ENCODE results near the gene PPP4R4.
"Not testable (repeated sequence)": the region's sequence is repeated elsewhere in the genome, so short reads cannot be mapped to it uniquely, and the experiment has no call there.

PPP4R4 gene

DNA sequence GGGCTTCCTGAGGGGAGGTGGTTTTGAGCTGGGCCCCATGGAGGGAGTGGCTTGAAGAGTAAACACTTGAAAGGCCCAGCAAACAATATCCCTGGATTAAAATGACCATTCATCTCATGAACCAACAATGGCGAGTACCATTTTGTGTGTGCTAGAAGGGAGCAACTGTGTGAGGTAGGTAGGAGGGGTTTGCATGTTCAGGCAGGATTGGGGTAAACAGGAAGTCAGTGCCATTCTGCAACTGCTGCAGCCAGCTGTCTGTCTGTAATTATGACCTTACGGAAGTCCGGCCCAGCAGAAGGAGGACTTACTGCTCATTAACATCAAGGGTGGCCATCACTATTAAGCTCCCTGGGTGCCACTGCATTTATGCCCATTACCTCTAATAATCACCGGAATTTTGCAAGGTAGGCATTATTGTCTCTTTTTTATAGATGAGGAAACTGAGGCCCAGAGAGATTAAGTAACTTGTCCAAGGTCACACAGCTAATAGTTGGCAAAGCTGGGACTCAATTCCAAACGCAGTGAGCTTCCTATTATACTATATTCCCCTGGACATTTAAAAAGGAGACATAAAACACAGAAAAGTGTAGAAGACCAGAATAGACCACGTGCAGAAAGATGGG lies 28.1 kb upstream of the PPP4R4 start:
- DNase-seq, result no peak

DNA sequence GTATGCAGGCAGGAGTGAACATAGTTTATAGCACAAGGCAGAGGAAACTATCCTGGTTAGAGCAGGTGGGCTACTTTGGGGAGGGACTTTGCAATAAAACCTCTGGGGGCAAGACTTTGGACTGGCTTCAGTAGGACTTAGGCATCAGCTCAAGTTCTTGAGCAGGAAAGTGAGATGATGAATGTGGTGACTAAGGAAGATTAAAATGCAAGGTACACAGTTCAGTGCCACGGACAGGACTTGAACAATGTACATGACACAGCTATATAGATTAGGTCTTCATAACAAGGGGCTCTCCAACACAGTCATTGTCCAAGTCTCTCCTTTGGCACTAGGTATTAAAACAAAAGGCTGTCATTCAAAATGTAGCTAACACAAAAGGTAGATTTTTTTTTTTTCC lies 21.4 kb upstream of the PPP4R4 start:
- DNase-seq, result no peak

DNA sequence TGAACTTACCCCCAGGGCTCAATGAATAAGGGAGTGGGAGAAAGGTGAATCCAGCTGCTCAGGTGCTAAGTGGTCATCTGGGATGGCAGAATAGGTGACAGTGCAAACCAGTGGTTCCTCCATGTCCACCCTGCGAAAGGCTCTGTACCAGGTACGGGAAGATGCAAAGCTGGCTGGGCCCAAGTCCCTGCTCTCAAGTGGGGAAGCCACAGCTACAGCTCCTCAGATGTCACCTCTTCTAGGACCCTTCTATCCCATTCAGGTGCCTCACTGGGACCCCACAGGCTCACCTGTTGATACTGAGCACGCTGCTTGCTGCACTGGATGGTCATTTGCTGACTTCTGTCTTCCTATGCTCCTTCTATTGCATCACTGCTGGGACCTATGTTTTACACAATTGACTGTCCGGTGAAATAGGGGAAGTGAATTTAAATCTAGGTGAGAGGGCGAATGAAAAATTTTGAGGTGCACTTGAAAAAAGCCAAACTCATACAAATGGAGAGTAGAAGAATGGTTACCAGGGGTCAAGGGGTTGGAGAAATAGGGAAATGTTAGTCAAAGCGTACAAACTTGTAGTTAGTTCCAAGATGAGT lies 20.3 kb upstream of the PPP4R4 start:
- DNase-seq, result no peak

DNA sequence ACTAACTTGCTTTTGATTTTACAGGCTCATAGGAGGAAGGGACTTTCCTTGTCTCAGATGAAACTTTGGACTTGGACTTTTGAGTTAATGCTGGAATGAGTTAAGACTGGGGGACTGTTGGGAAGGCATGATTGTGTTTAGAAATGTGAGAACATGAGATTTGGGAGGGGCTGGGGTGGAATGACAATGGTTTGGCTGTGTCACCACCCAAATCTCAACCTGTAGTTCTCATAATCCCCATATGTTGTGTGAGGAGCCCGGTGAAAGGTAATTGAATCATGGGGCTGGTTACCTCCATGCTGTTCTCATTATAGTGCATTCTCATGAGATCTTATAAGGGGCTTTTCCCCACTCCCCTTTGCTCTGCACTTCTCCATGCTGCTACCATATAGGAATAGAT lies 18.0 kb upstream of the PPP4R4 start:
- DNase-seq, result not testable (repeated sequence)

DNA sequence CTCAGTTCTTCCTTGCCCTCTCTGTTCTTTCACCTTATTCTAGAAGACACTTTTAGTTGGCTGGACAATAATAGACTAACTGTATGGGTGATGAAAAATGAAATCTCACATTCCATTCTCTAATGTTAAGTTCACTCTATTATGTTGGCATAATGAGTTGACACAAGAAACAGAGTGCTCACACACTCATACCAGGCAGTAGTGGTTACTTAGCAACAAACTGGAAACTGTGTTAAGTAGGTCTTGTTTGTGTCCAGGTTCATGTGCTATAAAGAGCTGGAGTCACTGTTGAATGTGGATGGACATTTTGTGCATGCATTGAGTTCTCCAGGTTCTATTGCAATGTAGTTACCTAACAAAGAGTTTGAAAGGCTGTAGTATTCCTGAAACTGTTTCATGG lies 16.9 kb upstream of the PPP4R4 start:
- no peak for DNase-seq

DNA sequence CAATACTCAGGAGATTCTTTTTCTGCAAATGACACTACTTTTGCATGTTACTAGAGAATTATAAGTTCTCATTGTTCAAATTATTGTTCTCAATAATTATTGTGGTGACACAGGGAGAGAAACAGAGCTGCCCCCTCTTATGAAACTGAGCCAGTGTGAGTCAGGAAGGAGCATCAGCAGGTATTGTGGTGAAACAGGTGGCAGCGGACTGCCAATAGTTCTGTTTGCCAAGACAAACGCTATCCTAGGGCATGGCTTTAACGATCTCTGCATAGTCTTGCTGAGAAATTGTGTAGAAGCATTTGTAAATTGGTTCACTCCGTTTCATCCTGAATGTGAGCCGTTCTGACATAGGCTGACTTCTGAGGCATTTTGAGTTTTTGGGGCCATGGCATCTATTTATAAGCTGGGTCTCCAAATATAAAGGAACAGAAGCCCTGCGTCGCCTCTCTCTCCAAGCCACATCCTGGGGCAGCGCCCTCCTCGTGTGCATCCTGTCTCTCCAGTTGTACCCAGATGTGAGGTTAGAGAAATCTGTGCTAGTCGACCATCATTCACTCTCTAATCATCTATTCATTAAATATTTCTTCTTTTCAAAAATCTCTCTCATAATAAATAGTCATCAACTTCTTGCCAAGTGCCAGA lies 15.8 kb upstream of the PPP4R4 start:
- DNase-seq, result no peak

DNA sequence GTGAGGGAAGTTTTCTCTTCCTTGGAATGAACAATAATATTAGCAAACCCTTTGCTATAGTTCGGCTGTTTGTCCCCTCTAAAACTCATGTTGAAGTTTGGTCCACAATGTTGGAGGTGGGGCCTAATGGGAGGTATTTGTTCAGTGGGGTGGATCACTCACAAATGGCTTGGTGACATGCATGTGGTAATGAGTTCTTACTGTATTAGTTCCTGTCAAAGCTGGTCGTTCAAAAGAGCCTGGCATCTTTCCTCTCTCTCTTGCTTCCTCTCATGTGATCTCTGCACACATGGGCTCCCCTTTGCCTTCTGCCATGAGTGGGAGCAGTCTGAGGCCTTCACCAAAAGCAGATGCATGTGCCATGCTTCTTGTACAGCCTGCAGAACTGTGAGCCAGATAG lies 13.1 kb upstream of the PPP4R4 start:
- no peak for DNase-seq

DNA sequence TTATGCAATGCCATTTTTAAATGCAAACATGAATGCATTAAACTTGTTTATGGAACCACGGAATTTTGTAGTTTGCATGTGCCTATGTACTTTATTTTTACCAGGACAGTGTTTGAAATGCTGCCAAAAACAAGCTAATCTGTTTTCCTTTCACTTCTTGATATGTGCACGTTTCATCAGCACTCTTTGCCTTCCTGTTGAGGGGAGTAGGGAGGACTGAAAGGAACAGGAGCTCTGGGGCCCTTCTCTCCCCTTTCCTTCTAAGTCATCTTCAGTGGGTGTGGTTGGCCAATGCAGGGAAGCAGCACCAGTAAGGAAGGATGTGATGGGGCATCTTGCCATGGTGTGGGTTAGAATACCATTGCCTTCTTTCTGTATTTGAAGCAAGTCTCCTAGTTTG lies 12.1 kb upstream of the PPP4R4 start:
- no peak for DNase-seq

DNA sequence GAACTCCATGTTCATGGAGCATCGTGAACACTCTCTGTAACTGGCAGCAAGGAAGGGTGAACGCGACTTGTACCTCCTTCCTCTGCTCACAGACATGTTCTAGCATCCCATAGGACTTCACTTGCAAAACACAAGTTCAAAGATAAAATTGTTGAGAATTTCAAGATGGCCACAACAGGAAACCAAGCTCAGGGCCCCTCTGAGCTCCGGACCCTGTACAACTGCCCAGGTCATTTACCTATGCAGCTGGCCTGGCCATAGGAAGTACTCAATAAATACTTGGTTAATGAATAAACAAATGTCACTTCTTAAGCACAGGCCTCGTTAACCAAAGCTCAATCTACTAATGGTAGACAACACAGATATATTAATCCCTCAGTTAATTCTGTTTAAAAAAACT lies 11.7 kb upstream of the PPP4R4 start:
- DNase-seq, result no peak

DNA sequence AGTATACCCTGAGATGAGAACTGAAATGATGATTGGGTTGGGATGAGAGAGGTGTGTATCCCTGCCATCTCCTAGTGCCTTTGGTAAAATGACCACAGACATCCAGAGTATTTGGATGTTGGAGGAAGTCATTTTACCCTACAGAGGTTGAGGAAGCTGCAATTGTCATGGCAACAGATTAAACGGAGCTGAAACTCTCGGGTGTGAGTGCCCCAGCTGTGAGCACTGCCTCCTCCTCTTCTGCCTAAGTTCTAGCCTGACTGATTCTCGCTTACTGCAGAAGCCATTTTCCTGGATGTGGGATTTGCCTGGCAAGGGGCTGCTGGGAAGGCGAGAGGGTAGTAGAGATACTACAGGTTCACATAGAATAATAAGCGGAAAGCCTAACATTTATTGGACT lies 10.3 kb upstream of the PPP4R4 start:
- DNase-seq, result no peak

DNA sequence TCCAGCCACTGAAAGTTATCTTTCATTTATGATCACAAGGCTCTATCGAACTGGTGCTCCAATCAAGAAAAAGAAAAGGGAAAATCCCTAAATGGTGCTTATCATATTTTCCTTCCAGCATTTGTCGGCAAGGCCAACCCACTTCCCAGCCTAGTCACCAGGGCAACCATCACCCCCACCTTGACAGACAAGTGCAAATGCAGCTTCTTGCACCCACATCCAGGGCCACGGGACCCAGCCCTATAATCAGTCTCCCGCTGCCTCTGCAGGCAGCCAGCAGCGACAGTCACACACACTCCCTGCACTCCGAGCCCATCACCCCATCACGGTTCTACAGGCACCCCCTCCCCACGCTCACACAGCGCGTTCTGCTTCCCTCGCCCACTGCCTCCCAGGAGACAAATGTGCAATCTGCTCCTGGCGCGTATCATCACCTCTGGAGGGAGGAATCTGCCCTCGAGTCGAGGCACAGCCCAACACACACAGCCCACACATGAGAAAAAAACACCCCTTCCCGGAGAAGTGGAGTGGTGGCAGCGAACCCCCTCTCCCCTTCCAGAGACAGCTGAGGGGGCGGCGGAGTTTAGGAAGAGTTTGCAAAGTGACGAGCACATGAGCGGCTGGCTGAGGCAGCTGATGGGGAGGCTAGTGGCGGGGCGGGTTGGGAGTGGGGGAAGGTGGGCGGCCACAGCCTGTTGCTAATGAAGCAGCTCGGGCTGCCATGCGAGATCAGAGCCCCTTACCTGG lies 9.3 kb upstream of the PPP4R4 start:
- DNase-seq, result no peak

DNA sequence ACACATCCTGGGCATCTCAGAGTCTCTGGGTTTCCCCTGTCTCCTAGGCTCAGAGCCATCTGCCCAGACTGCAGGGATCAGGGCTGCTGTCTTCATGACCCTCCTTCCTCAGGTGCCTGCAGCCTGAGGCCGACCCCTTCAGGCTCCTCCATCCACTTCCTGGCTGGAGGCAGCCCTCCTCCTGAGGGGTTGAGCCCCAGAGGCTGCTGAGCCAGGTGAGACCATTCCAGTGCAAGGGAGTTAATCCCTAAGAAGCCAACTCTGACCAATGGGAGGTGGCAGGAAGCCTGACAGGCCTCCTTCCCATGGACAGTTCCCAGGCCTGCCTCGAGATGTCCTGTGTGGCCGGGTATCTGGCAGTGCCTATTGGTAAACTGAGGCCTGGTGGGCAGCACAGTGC lies 8.4 kb upstream of the PPP4R4 start:
- no peak for DNase-seq

DNA sequence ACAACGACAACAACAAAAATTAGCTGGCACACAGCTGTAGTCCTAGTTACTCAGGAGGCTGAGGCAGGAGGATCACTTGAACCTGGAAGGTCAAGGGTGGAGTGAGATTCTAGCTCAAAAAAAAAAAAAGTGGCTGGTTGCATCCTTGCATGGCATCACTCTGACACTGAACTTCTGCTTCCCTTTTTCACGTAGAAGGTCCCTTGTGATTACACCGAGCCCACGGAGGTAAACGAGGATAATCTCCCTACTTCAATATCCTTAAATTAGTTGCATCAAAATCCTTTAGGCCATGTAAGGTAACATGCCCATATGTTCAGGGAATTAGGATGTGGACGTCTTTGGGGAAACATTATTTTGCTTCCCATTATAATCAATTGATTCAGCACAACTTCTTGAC lies 4.0 kb upstream of the PPP4R4 start:
- DNase-seq, result no peak

DNA sequence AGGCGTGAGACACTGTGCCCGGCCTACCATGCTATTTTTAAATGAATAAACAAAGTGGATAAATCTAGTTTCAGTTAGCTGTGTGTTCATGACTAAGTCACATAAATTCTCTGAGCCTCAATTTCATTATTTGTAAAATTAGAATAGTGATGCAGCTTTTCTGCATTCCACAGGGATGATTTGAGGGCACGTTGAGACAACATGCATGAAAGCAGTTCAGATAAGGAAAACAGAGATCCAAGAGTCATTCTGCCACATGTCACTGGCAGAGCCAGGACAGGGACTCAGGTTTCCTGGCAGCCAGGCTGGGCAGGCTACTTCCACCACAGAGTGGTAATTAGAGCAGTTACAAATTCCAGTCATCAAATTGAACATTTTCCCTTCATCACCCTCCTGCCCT lies 2.9 kb upstream of the PPP4R4 start:
- no peak for DNase-seq

DNA sequence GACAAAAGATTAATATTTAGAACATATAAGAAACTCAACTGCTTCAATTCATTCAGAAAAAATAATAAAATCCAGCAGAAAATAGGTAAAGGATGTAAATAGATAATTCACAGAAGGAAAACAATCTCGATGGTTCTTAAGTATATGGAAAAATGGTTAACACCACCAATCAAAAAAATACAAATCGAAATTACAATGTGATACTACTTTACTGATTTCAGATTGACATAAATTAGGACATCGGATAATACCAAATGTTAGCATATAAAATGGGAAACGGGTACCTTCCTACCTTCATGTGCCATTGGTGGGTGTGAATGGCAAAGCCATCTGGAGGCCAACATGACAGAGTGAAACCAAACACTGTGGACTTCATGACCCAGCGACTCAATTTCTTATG lies 1.6 kb upstream of the PPP4R4 start:
- DNase-seq, result no peak

DNA sequence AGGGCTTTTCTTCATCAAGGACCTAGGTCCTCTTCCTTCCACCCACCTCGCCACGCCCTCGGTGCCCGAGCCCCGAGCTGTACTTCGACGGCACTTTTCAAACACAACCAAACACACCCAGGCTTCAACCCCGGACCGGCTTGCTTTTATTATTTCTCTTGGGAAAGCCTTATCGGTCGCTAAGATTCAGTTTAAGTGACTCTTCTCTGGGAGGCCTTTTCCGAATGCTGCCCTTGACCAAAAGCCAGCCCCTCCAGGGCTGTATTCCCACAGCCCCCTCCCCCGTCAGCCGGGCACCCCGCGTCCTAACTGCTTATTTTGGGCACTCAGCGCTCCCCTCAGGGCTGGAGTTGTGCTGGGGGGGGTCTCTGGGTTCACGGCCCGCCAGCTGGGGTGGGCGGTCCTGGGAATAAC lies 644 bp upstream of the PPP4R4 start:
- peak; percentile 65 for DNase-seq

DNA sequence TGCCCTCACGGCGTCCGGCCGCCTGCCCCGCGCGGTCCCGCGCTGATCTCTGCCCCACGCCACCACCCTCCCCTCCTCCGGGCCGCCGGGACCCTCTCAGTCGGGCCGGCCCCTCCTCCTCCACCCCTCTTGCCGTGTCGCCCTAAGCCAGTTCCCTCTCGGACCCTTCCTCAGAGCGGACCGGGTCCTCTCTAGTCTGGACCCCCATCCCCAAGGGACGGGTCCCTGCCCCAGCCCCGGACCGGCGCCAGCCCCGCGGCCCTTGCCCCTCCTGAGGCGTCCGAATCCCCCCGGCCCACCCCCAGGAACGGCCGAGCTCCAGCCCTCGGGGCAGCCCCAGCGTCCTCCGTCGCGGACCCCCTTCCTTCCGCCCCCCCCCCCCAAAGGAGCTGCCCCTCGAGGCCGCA lies 485 bp downstream of the PPP4R4 start:
- DNase-seq, result no peak

DNA sequence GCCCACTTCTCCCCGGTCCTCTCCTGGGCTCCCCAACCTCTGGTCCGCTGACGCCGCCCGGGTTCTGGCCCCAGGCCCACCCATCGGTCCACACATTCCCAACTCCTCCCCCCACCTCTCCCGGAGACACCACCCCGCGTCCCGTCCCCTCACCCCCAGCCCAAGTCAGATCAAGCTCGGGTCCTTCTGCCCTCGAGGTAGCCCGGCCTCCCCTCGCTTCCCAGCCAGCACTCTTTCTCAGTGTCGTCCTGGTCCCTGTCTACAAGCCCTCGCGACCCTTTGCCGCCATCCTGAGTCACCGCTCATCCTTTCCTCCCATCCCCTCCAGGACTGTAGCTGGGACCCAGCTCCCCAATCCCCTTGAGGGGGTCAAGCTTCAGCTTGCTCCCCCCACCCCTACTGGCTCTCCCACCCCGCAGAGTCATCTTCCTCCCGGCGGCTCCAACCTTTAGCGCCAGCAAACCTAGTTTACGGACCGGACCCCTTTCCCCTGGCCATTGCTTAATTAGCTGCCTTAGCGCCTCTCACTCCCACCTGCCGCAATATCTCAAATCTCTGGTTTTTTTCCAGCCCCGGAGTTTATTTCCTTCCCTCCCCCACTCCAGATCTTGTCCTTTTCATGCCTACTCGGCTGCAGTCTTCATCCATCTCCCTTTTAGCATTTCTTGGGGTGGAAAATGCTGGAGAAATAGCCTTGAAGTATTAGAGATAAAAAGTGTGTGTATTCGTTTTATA lies 1.1 kb downstream of the PPP4R4 start:
- DNase-seq, result peak; percentile 41

DNA sequence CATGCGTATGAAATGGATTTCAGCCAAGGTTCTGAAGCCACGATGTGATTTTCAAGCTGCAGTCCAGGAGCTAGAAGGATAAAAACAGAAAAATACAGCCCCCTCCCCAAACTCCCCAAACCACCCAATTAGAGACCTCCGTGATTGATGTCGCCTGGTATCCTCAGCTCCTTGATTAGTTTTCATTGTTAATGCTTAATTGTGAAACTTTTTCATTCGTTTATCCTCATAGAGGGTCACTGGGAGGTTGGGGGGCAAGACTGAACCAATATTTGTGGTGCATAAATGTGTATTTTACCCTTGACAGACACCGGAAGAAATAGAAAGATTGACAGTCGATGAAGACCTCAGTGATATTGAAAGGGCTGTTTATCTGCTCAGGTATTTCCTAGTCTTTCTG lies 1.6 kb downstream of the PPP4R4 start:
- no peak for DNase-seq

DNA sequence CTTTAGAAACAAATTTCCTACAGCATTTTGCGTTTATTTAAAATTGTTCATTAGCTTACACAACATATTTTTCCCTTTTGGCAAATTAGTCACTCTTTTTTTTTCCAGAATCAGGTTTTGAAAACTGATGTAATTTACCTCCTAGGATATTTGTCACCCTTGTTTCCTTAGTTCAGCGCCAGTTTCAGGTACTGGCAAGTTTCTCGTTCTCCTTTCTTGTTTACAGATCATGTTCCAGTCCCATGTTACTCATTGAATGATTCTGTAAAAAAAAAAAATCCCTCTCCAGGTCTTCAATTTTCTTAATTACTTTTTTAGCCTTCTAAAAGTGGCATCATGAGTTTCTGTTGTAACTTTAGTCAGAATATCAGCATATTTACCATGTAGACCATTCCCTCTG lies 2.7 kb downstream of the PPP4R4 start:
- no peak for DNase-seq

DNA sequence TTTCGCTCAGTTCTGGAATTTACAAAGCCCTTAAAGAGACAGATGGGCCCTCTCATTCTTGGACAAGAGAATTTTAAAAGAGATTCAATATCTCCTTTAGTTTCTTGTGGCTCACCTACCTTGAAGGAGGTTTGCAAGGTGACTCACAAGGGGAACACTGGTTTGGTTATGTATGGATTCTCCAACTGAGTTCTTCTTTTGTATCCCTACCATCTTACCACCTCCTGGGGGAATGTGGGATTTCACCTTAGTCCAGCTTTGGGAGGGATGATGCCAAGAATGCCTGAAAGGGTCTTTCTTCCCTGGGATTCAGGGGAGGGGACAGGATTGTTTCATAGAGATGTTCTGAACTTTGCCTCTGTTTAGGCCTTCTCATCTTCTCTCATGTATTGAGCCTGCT lies 3.7 kb downstream of the PPP4R4 start:
- DNase-seq, result no peak

DNA sequence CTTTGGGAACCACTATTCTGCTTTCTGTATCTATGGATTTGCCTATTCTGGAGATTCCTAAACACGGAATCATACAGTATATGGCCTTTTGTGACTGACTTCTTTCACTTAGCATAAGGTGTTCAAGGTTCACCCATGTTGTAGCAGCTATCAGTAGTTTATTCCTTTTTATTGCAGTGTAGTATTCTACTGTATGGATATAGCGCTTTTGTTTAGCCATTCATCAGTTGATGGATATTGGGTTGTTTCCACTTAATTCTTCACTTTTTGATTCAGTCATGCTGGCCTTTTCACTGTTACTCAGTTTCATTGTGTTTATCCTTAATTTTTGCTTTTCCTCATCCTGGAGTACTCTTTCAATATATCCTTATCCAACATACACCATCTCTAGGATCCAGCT lies 5.1 kb downstream of the PPP4R4 start:
- no peak for DNase-seq

All from right kidney (tissue), 1 donor.